OCI-LY3 (cell line): Measurements from ENCODE around the gene TNFRSF9.

Source experiments
- H2AFZ ChIP-seq: fragments of 200-600, 300-600 bp; shearing (Covaris generic); 2 replicates; pipeline ENCODE4 v1.6.0; 2014; ENCODE audit warnings: antibody characterized with exemption, low read depth, low read length
- H3K27ac ChIP-seq: fragments of 200-600, 300-600 bp; sonication (generic); 2 replicates; pipeline ENCODE4 v1.5.1; 2014; ENCODE audit warnings: mild to moderate bottlenecking, low read length, moderate library complexity, mixed read lengths
- H3K27me3 ChIP-seq: fragments of 200-600, 300-600 bp; sonication (generic); 2 replicates; pipeline ENCODE4 v1.6.1; 2014; ENCODE audit warnings: low read depth, low read length, mixed read lengths
- H3K36me3 ChIP-seq: fragments of 200-600, 300-600 bp; sonication (generic); replicated peaks from 2 replicates; pipeline ENCODE3; 2014; ENCODE audit warnings: low read depth, low read length, mixed read lengths
- H3K4me1 ChIP-seq: fragments of 300-600, 200-600 bp; sonication (generic); 2 replicates; pipeline ENCODE4 v1.6.1; 2014; ENCODE audit warnings: low read length, mixed read lengths
- H3K4me2 ChIP-seq: fragments of 200-600, 300-600 bp; sonication (generic); 2 replicates; pipeline ENCODE4 v1.6.1; 2014; ENCODE audit warnings: low read length, mixed read lengths
- H3K4me3 ChIP-seq: fragments of 300-600, 200-600 bp; sonication (generic); 2 replicates; pipeline ENCODE4 v1.5.1; 2014; ENCODE audit warnings: antibody characterized with exemption, mild to moderate bottlenecking, low read length, moderate library complexity
- H3K79me2 ChIP-seq: fragments of 300-600, 200-600 bp; shearing (Covaris generic); 2 replicates; pipeline ENCODE4 v1.6.1; 2014; ENCODE audit warnings: mild to moderate bottlenecking, low read length, mixed read lengths
- H3K9ac ChIP-seq: fragments of 300-600, 200-600 bp; shearing (Covaris generic); 2 replicates; pipeline ENCODE4 v1.6.0; 2014; ENCODE audit warnings: mild to moderate bottlenecking, low read length, moderate library complexity
- H3K9me3 ChIP-seq: fragments of 200-600, 300-600 bp; shearing (Covaris generic); 2 replicates; pipeline ENCODE4 v1.6.1; 2014; ENCODE audit warnings: low read length, mixed read lengths; ENCODE audit not compliant: insufficient read depth
- H4K20me1 ChIP-seq: fragments of 200-600, 300-600 bp; sonication (generic); 2 replicates; pipeline ENCODE4 v1.6.1; 2016; ENCODE audit warnings: low read length, mixed read lengths; ENCODE audit not compliant: insufficient read depth
- EZH2phosphoT487 ChIP-seq: fragments of 200-600 bp; shearing (Covaris generic); IDR thresholded peaks from 2 replicates; pipeline ENCODE4 v1.6.1; 2018; ENCODE audit warnings: antibody characterized with exemption, mixed run types, low read depth
- TF ChIP-seq, protein P1 (sequence below): fragments of 200-600, 300-600 bp; sonication (generic); IDR thresholded peaks from 2 replicates; pipeline ENCODE4 v1.5.1; 2014; ENCODE audit warnings: antibody characterized with exemption, low read length, low read depth

TNFRSF9 gene

DNA sequence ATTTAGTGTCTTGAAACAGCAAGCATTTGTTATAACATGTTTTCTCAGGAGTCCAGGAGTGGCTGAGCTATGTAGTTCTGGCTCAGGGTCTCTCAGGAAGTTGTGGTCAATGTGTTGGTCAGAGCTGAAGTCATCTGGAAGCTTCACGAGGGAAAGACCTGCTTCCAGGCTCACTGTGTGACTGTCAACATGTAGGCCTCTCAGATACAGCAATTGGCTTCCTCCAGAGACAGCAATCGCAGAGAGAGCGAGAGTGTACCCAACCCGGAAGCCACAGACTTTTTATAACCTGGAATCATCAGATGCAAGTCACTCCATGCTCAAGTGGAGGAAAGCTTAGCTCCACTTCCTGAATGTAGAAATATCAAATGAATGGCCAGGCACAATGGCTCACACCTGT lies 40.9 kb downstream of the TNFRSF9 start:
- Histone ChIP-seq H3K27me3 (no peaks in the 10 kb centered on the region), H3K27ac (no peak overlapping the region), H3K4me1 (no peaks in the 10 kb centered on the region), H2AFZ (no peak overlapping the region), H3K4me2 (no peak overlapping the region), H3K79me2 (no peaks in the 10 kb centered on the region), H3K9ac (no peak overlapping the region), H4K20me1 (no peaks in the 10 kb centered on the region), H3K4me3 (no peak overlapping the region), H3K9me3 (no peaks in the 10 kb centered on the region), H3K36me3 (no peaks in the 10 kb centered on the region)
- TF ChIP-seq EZH2phosphoT487 = no peak
- TF ChIP-seq, protein P1, sequence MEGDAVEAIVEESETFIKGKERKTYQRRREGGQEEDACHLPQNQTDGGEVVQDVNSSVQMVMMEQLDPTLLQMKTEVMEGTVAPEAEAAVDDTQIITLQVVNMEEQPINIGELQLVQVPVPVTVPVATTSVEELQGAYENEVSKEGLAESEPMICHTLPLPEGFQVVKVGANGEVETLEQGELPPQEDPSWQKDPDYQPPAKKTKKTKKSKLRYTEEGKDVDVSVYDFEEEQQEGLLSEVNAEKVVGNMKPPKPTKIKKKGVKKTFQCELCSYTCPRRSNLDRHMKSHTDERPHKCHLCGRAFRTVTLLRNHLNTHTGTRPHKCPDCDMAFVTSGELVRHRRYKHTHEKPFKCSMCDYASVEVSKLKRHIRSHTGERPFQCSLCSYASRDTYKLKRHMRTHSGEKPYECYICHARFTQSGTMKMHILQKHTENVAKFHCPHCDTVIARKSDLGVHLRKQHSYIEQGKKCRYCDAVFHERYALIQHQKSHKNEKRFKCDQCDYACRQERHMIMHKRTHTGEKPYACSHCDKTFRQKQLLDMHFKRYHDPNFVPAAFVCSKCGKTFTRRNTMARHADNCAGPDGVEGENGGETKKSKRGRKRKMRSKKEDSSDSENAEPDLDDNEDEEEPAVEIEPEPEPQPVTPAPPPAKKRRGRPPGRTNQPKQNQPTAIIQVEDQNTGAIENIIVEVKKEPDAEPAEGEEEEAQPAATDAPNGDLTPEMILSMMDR = no peak

DNA sequence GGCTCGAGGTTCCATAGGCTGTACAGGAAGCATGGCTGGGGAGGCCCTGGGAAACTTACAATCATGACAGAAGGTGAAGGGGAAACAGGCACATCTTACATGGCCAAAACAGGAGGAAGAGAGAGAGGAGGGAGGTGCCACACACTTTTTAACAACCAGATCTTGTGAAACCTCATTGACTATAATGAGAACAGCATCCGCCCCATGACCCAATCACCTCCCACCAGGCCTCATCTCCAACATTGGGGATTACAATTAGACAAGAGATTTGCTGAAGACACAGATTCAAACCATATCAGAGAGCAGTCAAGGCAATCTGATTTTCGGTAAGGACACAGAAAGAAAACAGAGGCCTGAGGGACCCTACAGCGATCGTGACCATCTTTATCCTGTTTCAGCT lies 41.7 kb downstream of the TNFRSF9 start:
- Histone ChIP-seq H3K79me2 (no peaks in the 10 kb centered on the region), H3K4me2 (no peak overlapping the region), H3K4me3 (no peak overlapping the region), H3K4me1 (no peaks in the 10 kb centered on the region), H4K20me1 (no peaks in the 10 kb centered on the region), H3K27ac (no peak overlapping the region), H3K27me3 (no peaks in the 10 kb centered on the region), H3K9me3 (no peaks in the 10 kb centered on the region), H3K9ac (no peak overlapping the region), H2AFZ (no peak overlapping the region), H3K36me3 (no peaks in the 10 kb centered on the region)
- no peak for TF ChIP-seq EZH2phosphoT487
- TF ChIP-seq, protein P1 = no peak

DNA sequence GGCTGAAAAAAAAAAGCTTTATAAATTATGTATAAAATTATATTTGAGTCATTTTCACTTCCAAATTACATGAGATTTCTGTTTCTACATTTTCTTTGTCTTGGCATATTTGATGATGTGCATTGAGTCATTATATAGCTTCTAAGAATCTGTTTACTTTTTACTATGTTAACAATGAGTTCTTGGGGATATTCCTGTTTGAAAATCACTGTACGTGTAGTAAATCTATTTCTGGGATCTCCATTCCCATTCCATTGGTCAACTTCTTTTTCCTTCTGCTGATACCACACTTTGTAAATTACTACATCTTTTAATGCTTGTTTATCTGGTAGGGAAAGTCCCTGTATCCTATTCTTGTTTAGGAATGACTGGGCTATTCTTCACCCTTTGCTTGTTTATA lies 43.6 kb downstream of the TNFRSF9 start:
- Histone ChIP-seq H3K36me3 (no peaks in the 10 kb centered on the region), H3K4me2 (no peak overlapping the region), H3K4me1 (no peaks in the 10 kb centered on the region), H3K27ac (no peak overlapping the region), H3K9me3 (no peaks in the 10 kb centered on the region), H3K9ac (no peak overlapping the region), H3K27me3 (no peaks in the 10 kb centered on the region), H3K79me2 (no peaks in the 10 kb centered on the region), H2AFZ (no peak overlapping the region), H3K4me3 (no peak overlapping the region), H4K20me1 (no peaks in the 10 kb centered on the region)
- no peak for TF ChIP-seq EZH2phosphoT487
- TF ChIP-seq, protein P1 = no peak

DNA sequence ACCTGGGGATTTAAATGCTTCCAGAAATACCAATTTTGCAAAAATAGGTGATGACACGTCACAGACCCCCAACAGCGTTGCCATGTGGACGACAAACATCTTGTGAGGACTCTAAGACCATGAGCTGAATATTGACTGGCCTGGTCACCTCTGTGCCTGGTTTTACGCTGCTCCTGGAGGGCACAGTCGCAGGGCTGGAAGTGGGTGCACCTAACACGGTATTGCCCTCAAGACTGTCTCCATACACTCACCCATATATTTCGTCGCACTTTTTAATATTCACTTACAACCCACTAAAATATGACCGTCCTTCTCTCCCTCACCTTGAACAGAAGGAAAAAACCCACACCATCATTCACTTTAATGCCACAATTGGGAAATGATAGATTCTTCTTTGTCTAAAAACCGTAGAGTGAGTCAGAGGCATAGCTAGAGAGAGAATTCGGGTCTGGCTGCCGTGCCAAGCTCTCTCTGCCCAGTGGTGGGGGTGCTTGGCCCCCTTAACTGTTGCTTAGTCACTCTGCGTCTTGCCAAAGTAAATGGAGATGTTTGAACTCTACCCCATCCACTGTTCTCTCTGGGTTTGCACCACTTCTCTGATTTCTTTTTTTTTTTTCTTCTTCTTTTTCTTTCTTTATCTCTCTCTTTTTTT lies 47.0 kb downstream of the TNFRSF9 start:
- H3K36me3 ChIP-seq = no peaks in the 10 kb centered on the region
- TF ChIP-seq EZH2phosphoT487 = no peak
- TF ChIP-seq, protein P1 = no peak
- H4K20me1 ChIP-seq = no peaks in the 10 kb centered on the region
- H3K9me3 ChIP-seq = no peaks in the 10 kb centered on the region
- H2AFZ ChIP-seq = no peak overlapping the region
- no peak overlapping the region for H3K9ac ChIP-seq
- H3K4me1 ChIP-seq = no peaks in the 10 kb centered on the region
- H3K27ac ChIP-seq = no peak overlapping the region
- no peaks in the 10 kb centered on the region for H3K27me3 ChIP-seq
- no peaks in the 10 kb centered on the region for H3K79me2 ChIP-seq
- H3K4me3 ChIP-seq = no peak overlapping the region
- no peak overlapping the region for H3K4me2 ChIP-seq
